Retina (tissue), 1 donor: ENCODE results near the gene STARD13.

Source experiments
- DNase-seq: peaks from one replicate; pipeline ENCODE4 v3.0.0-alpha.2; 2016

Gene STARD13

DNA sequence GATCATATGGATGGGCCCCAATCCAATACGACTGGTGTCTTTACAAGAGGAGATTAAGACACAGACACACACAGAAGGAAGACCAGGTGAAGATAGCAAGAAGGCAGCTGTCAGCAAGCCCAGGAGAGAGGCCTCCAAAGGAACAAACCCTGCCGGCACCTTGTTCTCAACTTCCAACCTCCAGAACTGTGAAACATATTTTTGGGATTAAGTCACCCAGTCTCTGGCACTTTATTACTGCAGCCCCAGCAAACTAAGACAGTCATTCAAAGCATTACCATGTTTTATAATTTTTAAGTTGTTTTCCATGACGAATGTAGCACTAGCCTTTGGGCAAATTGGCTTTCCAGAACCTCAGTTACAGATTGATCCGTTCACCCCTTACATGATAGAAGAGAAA, 11.3 kb downstream of the STARD13 start:
- DNase-seq: no peak

DNA sequence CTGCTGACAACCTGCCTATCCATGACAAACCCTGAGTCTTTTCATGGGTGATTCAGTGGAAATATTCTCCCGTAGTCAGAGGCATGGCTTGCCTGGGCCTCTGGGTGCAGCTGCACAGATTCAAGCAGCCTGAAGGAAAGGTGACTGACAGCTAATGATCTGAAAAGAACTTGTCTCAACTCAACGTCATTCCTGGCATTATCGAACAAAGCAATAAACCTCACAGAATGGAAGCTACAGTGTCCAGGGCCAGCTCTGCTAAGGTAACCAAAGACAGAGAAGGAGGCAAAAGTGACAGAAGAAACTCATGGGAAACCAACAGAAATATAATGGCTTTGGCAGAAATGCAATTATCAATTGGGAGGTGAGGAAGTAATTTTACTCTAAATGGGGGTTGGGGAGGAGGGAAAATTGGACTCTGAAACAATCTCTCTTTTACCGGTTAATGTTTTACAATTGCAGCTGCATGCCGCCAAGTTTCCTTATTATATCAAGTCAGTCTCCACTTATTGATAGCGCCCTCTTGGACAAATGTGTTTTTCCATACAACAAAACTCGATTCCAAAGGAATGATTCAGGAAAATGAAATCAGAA, 12.9 kb downstream of the STARD13 start:
- no peak for DNase-seq

DNA sequence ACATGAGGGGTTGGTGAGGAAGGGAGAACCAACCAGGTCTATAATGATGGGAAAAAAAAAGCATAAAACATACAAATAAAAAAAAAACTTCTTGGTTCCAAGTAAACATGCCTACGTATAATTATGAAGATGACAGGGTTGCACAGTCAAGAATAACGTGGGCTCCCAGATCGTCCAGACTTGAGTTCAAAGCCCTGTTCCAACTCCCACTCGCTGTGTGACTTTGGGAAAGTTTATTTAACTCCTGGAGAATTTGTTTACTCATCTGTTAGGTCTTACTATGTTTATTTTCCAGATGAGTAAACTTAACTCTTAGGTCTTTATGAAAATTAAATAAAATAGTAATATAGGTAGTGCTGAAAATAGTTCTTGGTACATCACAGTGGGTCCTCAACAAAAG, 13.8 kb downstream of the STARD13 start:
- no peak for DNase-seq

DNA sequence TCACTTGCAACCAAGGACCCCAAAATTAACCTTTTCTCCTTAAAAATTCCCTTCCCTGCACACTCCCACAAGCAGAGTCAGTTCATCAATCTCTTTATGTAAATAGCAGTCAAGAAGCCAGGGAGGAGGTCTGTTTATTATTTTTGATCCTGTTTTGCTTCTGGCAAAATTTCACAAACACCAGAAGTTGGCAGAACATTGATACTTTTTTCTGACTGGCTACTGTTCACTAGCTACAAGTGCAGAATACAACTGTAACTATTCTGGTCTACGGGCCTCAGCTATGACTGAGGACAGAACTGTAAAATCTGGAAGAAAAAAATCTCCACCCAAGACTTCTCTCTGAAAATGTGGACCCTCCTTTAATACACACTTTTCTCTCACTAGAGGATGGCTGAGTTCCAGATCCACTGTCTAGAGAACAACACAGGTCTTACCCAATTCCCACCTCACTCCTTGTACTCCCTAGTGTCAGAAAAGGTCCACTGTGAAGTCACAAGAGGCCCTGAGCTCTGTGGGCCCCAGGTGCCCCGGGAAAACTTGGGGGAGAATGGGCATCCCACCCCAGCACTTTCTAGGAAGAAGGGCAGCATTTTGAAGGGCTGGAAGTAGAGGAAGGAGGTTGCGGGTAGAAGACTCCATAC, 14.5 kb downstream of the STARD13 start:
- DNase-seq: no peak

DNA sequence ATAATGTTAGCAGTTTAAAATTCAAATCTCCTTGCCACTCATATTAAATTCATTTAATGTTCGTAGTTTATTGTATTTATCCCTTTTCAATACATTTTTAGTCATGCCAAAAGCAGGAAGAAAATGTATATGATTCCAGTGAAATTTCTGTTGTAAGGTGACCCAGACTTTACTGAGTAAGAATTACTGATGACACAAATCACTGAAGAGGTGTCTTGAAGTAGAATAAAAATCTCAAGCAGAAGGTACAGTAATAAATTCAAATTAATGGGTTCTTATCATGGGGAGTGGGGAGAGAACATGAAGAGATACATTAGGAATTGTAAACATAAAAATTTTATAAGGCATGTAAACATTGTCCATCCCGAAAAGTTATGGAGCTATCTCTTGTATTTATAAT, 19.9 kb downstream of the STARD13 start:
- no peak for DNase-seq

DNA sequence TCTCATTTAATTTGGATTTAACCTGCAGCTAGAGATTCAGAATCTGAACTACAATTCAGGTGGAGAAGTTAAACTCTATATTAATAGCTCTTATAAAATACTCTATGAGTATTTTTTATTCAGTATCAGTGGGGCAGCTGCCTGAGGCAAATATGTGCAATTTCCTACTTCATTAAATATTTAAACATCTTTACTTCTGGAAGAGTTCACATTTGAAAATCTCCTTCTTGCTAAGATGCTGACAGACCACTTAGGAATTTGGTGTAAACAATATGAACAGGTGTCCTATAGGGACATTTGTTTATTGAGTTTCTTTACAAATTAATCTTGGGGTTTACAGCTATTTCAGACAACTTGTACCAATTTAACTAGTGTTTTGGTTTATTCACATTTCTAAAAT, 20.4 kb downstream of the STARD13 start:
- no peak for DNase-seq

DNA sequence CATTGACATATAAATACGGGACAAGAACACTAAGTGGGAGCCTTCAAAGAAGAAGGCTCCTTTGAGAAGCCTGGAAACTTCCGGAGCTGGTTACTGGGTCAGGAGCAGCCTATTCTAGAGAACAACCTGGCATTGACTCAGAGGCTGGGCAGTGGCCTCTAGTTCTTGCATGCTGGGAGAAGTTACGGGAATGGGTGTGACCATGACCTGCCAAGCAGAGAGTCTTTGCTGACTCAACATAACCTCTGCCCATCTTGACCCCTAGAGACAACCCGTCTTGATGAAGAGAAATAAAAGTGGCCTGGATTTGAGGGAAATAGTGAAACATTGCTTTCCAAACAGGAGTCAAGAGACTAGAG, 21.0 kb downstream of the STARD13 start:
- DNase-seq: no peak

DNA sequence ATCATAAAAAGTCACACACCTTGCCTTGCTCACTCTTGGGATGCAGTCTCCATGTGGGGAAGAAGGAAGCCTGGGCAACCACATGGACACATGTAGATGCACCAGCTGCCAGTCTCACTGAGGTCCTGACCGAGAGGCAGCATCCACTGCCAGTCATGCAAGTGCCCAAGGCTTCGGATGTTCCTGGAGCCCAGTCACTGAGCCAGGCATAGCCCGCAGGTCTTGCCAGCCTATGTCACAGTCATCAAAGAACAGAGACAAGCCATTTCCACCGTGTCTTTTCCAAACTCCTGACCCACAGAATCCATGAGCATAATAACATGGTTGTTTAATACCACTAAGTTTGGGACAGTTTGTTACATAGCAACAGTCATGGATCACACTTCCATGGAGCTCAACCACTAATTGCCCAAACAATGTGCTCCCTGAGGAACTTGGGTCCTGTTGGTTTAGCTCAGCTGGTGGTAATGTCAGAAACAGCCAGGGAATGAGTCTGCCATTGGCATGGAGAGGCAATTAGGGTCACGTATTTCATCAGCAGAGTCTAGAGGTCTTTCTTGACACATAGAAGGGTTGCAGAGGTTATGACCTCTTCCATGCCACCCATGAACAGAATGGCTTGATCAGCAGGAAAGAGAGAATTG, 21.5 kb downstream of the STARD13 start:
- peak; percentile 51 for DNase-seq

DNA sequence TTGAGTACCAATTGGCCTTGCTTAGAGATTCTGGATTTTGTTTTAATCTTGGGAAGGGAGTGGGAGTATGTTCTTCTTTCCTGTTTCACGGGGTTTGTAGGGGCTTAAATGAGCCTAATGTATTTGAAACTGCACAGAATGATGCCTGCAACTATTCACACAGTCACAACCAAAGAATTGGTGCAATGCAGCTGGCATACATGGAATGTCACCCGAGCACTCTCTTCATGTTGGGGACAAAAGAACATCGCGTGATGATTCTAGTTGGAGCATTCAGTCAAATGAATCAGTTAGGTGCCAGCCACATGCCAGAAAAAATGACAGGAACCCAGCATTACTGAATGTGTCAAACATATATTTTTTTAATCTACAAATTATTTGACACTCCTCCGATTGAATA, 22.1 kb downstream of the STARD13 start:
- DNase-seq: no peak

DNA sequence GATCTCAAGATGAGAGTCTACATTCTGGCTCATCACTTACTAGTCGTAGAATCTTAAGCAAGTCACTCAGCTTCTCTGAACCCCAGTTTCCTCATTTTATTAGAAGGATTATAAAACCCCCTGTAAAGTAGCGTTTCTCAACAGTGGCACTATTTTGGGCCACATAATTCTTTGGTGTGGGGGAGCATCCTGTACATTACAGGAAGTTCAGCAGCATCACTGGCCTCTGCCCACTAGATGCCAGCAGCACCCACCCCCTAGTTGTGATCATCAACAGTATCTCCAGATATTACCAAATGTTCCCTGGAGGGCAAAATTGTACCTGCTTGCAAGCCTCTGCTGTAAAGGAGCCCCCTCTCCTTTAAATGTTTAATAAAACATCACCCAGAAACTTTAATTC, 22.6 kb downstream of the STARD13 start:
- no peak for DNase-seq

DNA sequence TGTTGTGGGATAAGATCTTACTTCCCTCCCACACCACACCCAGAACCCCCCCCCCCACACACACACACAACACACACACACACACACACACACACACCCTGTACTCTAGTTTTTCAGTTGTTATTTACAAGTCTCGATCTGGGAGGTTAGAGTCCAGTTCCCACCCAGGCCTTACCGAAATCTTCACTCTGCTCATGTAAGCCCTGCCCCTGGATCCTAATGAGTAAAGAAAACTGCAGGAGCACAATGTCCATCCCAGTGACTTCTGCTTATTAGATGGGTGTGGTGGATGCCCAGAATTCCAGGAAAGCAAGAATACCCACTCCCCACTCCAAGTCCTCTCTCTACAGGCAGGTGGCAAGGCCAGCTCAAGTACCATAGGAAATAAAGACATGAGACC, 23.0 kb downstream of the STARD13 start:
- no peak for DNase-seq

DNA sequence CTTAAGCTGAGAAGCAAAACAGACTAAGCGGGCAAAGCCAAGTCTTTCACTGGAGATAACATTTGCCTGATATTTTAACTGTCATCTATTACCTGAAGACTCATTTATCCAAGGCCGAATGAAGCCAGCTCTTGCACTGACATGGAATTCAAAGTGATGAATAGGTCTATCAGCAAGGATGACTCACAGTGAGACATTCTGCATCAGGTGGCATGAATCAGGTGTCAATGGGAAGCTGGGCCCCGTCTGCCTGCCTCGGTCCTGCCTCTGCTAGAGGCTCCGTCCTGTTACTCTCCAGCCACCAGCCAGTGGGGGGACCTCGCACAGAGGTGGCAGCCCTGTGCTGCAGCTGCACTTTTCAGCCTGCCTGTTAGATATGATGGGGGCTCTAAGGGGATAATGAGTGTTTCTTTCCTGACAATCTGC, 23.5 kb downstream of the STARD13 start:
- no peak for DNase-seq

DNA sequence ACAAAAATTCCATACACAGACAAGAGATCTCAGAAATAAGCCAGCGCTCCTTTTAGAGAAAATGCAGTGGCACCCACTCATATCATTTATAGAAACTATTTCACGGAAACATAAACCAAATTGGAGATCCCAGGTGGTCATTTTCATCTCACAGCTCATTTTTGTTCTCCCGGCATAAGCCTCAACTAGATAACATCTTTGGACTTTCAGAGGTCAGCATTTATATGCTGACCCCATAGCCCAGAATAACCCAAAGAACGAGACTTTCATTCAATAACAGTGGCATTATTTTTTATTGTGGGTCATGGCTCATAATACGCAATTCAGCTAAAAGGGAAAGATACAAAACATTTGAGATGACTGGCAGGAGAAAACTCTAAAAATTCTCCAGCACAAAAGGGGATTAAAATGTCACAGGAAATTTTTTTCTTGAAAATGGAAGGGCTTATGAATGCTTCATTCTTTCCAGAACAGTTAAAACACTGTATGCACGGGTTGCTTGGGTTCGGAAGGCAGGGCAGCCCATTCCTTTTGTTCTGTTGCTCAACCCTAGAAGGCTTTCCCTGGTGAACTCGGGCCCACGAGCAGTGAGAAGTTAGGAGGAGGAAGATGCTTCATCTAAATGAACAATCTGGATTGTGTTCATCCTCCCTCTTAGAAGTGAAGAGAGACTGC, 24.0 kb downstream of the STARD13 start:
- no peak for DNase-seq

DNA sequence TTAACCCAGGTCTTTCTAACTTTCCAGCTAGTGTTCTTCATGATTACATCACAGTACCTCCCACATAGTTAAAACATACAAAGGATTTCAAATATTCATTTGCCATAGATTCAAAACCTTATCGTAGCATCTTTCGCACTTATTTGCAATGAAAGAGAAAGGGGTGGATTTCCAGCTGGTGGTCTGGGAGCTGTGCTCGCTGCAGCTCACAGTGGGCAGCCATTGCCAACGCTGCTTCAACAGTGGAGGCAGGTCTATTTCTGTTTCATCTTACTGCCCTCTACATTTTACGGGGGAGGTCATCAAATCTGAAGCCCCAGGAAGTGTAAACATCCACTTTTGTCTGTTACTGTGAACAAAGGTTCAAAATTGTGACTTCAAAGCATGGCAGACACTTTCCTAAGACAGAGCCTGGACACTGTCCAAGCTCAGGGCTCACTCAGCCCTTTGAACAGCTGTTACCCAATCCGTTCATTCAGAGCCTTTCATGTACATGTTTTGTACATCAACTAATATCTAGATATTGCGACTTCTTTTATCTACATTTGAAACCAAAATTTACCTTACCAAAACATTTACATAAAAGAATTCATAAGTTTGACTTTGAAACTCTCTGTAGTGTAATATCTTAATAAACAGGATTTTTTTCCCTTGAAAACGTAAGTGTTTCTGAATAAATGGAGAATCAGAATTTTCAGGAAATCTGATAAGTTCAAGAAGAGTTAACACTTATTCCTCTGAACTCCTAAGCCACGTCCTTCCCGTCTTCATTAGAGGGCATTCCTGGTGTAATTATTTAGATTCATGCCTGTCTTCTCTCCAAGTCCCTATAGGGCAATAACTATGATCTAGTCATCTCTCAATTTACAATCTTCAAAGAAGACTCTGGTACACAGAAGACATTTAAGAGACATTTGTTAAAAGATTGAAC, 25.1 kb downstream of the STARD13 start:
- no peak for DNase-seq

DNA sequence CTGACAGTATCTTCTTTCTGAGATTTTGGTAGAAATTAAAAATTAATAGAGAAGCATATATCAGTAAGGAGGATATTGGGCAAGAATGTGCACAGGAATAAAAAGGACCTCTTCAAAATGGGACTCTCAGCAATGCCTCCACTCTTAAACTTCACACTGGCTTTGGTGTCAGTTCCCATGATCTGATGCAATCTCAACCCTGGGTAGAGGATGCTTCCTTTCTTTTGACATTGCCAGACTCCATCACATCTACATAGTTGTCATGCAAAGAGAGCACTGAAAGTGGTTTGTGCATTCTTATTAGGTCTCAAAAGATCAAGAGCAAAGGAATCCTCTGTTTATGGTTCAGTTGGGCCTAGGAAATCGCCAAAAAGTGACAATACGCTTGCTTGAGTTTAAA, 26.3 kb downstream of the STARD13 start:
- no peak for DNase-seq

DNA sequence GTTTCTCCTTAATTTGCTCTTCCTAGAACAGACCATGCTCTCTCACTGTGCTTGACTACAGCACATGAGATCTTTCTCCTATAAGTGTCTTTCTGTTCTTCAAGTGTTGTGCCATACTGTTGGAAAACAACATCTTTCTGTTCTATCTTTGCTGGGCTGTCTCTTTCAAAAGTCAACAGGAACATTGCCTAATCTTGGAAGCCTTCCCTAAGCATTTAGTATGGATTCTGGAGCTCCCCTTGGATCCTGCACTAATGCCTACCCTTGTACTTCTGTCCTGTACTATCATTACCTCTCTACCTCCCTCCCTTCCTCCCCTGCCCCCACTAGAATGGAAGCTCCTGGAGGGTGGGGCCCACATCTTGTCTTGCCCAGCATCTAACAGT, 26.8 kb downstream of the STARD13 start:
- DNase-seq: no peak

DNA sequence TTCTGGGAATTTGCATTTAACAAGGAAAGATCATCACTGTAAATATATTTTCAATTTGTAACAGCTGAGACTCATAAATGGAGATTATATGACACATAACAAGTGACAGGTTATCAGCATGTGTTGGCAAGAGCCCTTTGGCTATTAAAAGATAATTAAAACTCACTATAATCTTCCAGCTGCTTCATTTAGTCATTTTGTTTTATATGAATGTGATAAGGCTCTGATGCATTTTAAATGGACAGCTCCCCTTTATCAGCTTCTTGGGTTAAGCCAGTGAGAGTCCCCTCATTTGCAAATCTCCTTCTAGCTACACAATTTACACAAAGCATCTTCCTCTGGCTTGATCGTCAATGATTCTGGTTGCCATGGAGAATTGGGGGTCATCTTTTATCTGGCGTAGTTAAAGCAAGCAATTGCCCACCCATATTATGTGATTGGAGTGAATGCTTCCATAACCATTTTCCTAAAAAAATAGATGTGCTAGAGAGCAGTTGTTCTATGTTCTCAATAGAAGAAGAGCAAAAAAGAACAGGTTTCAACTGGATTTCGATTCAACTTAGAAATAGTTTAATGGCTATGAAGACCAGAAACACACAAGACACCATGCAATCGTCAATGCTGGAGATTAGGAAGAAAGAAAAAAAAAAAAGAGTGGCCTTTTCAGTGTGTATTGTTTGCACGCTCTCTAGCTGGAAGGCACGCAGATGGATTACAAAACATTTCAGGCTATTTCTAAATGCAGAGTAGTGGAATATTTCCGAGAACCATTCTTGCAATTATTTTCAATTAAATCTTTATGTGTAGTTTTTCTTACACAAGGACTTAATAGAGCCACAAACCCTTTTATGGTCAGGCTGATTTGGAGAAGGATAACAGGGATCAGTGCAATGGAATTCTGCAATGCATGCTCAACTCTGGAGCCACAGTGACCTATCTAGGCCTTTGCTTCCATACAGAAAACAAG, 27.4 kb downstream of the STARD13 start:
- DNase-seq: no peak

DNA sequence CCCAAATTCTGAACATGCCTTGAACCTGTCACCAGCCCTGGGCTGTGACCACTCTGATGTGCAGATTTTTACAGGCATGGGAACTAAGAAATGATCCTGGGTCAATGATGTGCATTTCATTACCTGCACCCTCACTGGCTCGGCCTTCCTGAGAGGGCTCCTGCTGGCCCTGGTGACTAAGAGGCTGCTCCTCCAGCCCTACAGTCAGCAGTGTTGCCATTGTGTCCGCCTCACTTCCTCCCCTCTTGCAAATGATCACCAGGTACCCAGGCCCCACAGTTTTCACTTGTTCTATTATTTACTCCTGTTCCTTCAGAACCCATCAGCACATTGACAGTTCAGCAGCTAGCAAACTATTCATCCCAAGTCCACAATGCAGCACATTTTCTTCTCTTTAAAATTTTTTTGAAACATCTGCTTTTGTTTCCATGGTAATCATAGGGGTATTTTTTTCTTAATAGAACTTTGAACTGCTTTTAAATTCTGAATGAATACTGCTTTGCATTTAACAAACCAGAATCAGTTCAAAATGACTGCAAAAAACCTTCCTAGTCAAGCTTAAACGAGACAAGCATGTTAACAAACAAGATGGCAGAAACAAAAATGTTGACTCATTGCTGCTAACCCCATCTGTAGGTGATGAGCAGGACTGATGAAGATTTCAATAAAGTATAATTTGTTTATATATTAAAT, 29.3 kb downstream of the STARD13 start:
- no peak for DNase-seq

DNA sequence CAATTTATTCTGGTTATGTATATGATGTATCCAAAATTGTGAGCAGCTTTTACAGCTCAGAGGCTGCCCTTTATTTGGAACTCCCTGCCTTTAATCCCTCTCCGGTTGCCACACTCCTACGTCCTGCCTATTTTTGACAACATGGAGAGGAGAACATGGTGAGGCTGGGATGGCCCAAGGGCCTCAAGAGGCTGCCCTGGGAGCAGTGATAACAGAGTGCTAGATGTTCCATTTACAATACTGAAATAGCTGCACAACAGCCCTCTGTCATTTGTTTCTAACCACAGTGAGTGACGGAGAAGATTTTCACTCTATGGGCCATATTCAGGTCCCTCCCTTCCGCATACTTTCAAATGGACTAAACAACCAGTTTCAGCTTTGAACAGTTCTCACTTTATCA, 33.4 kb downstream of the STARD13 start:
- no peak for DNase-seq

DNA sequence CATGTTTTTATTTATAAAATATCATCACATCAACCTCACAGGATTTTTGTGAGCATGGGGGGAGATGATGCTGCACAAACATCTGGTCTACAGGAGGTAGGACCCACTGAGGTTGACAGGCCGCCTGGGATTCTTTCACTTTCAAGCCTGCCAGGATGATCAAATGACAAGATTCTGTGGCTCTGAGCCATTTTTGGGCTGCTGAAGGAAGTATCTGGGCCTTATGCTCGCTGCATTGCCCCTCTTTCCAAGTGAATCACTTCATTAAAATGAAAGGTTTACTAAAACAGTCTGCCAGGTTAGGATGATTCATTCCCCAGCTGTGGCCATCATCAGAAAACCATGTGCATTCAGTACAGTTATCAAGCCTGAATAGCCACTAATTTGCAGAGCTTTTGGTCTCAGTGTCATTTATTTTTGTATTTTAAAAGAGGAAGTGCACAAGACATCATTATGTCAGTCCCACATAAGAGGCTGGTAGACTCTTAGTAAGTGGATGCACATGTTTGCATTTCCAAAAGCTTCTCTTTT, 34.4 kb downstream of the STARD13 start:
- no peak for DNase-seq

DNA sequence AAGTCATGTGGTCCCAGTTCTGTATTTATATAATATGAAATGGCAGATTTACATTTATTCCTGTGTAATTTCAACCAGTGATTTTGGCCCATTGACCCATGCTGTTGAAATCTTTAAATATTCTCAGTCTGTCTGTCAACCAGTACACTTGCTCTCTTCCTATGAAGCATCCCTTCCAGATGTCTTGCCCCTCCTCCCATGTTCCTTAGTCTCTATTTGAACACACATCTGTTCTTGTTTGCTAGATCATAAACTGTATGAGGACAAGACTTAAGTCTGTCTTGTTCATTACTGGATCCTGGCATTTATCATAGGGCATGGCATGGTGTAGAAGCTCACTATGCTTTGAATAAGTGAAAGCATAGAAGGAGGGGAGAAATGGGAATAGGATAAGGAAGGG, 34.9 kb downstream of the STARD13 start:
- no peak for DNase-seq
